OCI-LY7 (cell line): ENCODE data around the gene TRIP12. TPM values are rescaled to one million over a fixed set of nuclear protein-coding genes. Genes with fewer than 3 reads are reported as not detected.

Source experiments
- BruUV-seq: library from RNA; stranded (reverse); fragments of 400-500 nt; replicated peaks from 2 replicates; lab custom pipeline; 2021; lab: Mats Ljungman, UMichigan
- CTCF ChIA-PET: fragments of 300-600 bp; sonication (Branson Sonifier 250); formaldehyde crosslinking; loops from one replicate; lab custom pipeline; 2022; ENCODE audit warnings: antibody characterized with exemption; ENCODE audit not compliant: unreplicated experiment; lab: Charles Lee
- POLR2A ChIA-PET: fragments of 300-600 bp; sonication (Branson Sonifier 250); formaldehyde crosslinking; loops from one replicate; lab custom pipeline; 2022; ENCODE audit warnings: antibody characterized with exemption; lab: Charles Lee
- DNase-seq: peaks from one replicate; pipeline ENCODE4 v3.0.0-alpha.2; 2015; ENCODE audit warnings: low spot score
- H2AFZ ChIP-seq: fragments of 200-600 bp; sonication (generic), shearing (Covaris generic); 2 replicates; pipeline ENCODE4 v1.6.1; 2014; ENCODE audit warnings: mild to moderate bottlenecking, antibody characterized with exemption, low read length, moderate library complexity
- H3K27ac ChIP-seq: fragments of 200-600 bp; sonication (generic); 2 replicates; pipeline ENCODE4 v1.5.1; 2014; ENCODE audit warnings: mixed run types, low read depth, mild to moderate bottlenecking, moderate library complexity, low read length, inconsistent platforms; ENCODE audit not compliant: poor library complexity, severe bottlenecking
- H3K36me3 ChIP-seq: fragments of 200-600 bp; sonication (generic); 2 replicates; pipeline ENCODE4 v1.6.1; 2014; ENCODE audit warnings: mild to moderate bottlenecking, antibody characterized with exemption, low read length, moderate library complexity, mixed read lengths; ENCODE audit not compliant: insufficient read depth
- H3K4me1 ChIP-seq: fragments of 200-600 bp; sonication (generic); 2 replicates; pipeline ENCODE4 v1.5.1; 2014; ENCODE audit warnings: mild to moderate bottlenecking, low read length; ENCODE audit not compliant: insufficient read depth, poor library complexity, severe bottlenecking
- H3K4me2 ChIP-seq: fragments of 200-600 bp; sonication (generic); 2 replicates; pipeline ENCODE4 v1.6.1; 2014; ENCODE audit warnings: mild to moderate bottlenecking, low read length
- H3K4me3 ChIP-seq: fragments of 200-600 bp; sonication (generic); 2 replicates; pipeline ENCODE4 v1.5.1; 2014; ENCODE audit warnings: mild to moderate bottlenecking, low read depth, low read length; ENCODE audit not compliant: poor library complexity, severe bottlenecking
- H3K79me2 ChIP-seq: fragments of 200-600 bp; sonication (generic); 2 replicates; pipeline ENCODE4 v1.6.1; 2016; ENCODE audit warnings: low read depth, mild to moderate bottlenecking, low read length, moderate library complexity, mixed read lengths; ENCODE audit not compliant: insufficient read depth
- H3K9me2 ChIP-seq: fragments of 200-600 bp; sonication (generic); 2 replicates; pipeline ENCODE4 v1.6.1; 2016; ENCODE audit warnings: mild to moderate bottlenecking, low read length, mixed read lengths; ENCODE audit not compliant: insufficient read depth
- H3K9me3 ChIP-seq: fragments of 200-600 bp; sonication (generic); 2 replicates; pipeline ENCODE4 v1.6.1; 2014; ENCODE audit warnings: mild to moderate bottlenecking, mixed run types, low read length, mixed read lengths
- H4K20me1 ChIP-seq: fragments of 200-600 bp; sonication (generic); 2 replicates; pipeline ENCODE4 v1.6.1; 2014; ENCODE audit warnings: mild to moderate bottlenecking, antibody characterized with exemption, low read length, moderate library complexity, mixed read lengths; ENCODE audit not compliant: insufficient read depth
- EZH2phosphoT487 ChIP-seq: fragments of 200-600 bp; sonication (generic); IDR thresholded peaks from 2 replicates; pipeline ENCODE4 v1.6.1; 2018; ENCODE audit warnings: low read depth, borderline replicate concordance, mild to moderate bottlenecking, mixed run types, antibody characterized with exemption, low read length, moderate library complexity, mixed read lengths
- intact Hi-C: fragments of 100-400 bp; cut with micrococcal nuclease; formaldehyde crosslinking; loops from one replicate; pipeline ENCODE4 v1.10.0; 2022; ENCODE audit not compliant: unreplicated experiment
- total RNA-seq, 2 experiments: library from RNA; depleted of rRNA in 1 of 2; stranded (reverse); fragments of >200 nt in 1 of 2; shearing (Covaris generic) in 1 of 2; gene quantifications; 2 replicates each; pipeline ENCODE4 v1.2.3, GENCODE V29; 2014 to 2022
- TF ChIP-seq, protein P1 (sequence below): fragments of 200-600 bp; sonication (generic); conservative IDR thresholded peaks from 2 replicates; pipeline ENCODE4 v1.5.1; 2014; ENCODE audit warnings: mild to moderate bottlenecking, antibody characterized with exemption, low read length, moderate library complexity, mixed read lengths

Gene TRIP12
- total RNA-seq, 2 experiments from 2014 or later: 80.0 to 185 TPM

DNA sequence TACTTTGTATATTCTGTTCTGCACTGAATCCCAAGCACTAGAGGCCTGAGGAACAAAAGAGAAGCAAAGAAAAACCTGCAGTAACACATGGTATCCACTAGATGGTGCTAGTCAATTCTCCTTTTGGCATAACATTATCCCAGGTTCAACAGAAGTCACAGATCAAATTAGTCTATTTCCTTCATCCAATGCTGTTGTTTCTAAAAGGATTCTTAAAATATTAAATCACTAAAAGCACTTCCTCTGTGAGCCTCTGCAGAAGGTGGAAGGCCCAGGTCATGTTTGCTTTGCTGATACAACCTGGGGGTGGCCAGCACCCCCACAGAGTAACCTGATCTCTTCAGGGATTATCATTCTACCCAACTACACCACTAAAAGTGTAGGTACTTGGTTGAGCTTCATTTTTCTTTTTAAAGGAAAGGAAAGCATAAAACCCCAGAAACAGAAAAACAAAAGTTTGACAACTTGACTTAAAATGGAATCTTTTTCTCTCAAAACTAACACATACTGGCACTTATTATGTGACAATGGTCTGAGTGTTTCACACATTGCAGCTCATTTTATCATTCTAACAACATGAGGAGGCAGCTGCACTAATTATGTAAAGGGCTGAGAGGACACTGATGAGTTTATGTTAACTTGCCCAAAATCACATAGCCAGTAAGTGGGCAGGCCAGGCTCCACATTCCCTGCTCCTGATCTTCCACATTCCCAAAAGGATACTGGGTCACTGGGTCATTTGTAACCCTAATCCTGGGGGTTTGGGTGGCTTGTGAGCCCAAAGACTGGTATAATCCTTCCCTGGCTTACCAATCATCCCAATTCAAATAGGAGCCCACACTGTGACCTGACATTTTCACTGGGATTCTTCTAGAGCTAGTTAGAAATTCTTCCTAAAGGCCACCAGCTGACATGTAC is 140.7 kb downstream of the TRIP12 start:
- H3K36me3 ChIP-seq: peaks cover 71% of the 10 kb centered on the region

DNA sequence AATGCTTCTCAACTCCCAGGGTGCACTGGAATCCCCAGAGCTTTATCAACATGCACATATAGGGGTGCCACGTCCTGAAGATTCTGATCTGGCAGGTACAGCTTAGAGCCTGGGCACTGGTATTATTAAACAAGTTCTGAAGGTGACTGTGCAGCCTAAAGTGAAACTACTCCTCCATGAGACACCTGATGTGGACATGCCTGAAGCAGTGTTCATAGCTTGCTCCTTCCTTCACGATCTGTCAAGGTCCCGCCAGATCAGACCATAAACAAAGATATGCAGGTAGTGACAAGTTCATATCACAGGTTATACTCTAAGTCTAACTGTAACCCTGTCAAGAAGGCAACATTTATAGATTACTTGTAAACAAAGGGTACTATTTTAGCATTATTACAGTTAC is 142.2 kb downstream of the TRIP12 start:
- no TSS peak for BruUV-seq
- TF ChIP-seq, protein P1, sequence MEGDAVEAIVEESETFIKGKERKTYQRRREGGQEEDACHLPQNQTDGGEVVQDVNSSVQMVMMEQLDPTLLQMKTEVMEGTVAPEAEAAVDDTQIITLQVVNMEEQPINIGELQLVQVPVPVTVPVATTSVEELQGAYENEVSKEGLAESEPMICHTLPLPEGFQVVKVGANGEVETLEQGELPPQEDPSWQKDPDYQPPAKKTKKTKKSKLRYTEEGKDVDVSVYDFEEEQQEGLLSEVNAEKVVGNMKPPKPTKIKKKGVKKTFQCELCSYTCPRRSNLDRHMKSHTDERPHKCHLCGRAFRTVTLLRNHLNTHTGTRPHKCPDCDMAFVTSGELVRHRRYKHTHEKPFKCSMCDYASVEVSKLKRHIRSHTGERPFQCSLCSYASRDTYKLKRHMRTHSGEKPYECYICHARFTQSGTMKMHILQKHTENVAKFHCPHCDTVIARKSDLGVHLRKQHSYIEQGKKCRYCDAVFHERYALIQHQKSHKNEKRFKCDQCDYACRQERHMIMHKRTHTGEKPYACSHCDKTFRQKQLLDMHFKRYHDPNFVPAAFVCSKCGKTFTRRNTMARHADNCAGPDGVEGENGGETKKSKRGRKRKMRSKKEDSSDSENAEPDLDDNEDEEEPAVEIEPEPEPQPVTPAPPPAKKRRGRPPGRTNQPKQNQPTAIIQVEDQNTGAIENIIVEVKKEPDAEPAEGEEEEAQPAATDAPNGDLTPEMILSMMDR: no peak
- TF ChIP-seq EZH2phosphoT487: no peak
- POLR2A ChIA-PET: no interaction called here
- CTCF ChIA-PET: no interaction called here
- no peak overlapping the region for H3K4me2 ChIP-seq
- no peaks in the 10 kb centered on the region for H3K9me3 ChIP-seq
- no peak overlapping the region for H2AFZ ChIP-seq
- H3K4me1 ChIP-seq: peaks cover 11% of the 10 kb centered on the region
- H3K36me3 ChIP-seq: peaks cover 71% of the 10 kb centered on the region
- no peak overlapping the region for H3K4me3 ChIP-seq
- H4K20me1 ChIP-seq: no peaks in the 10 kb centered on the region
- no peak for DNase-seq
- intact Hi-C loops: loop anchor here (10.0 kb wide), 1 partner anchor 365 kb away; no protein-coding TSS in a partner anchor
- no peaks in the 10 kb centered on the region for H3K79me2 ChIP-seq
- no peak overlapping the region for H3K27ac ChIP-seq
- no peaks in the 10 kb centered on the region for H3K9me2 ChIP-seq

More for the DNA sequence above, 140.7 kb downstream of the TRIP12 start:
- CTCF ChIA-PET: interaction anchor here (1.4 kb wide), 1 partner anchor 41 kb away, joined by 3 read pairs; no protein-coding TSS in a partner anchor
- TF ChIP-seq EZH2phosphoT487: no peak
- TF ChIP-seq, protein P1: peak; percentile 97
- intact Hi-C loops: loop anchor here (10.0 kb wide), 1 partner anchor 364 kb away; no protein-coding TSS in a partner anchor
- H3K4me1 ChIP-seq: peaks cover under 1% of the 10 kb centered on the region
- no peaks in the 10 kb centered on the region for H3K9me2 ChIP-seq
- no TSS peak for BruUV-seq
- H3K9me3 ChIP-seq: no peaks in the 10 kb centered on the region
- no peaks in the 10 kb centered on the region for H4K20me1 ChIP-seq
- H3K4me3 ChIP-seq: no peak overlapping the region
- H3K27ac ChIP-seq: no peak overlapping the region
- POLR2A ChIA-PET: interaction anchor here (0.6 to 1.0 kb wide), 3 partner anchors 8 to 273 kb away, joined by 4 to 5 read pairs (median 4); no protein-coding TSS in a partner anchor
- H2AFZ ChIP-seq: no peak overlapping the region
- DNase-seq: peak; percentile 53
- no peak overlapping the region for H3K4me2 ChIP-seq
- H3K79me2 ChIP-seq: no peaks in the 10 kb centered on the region
